ENCODE measurements around the gene MGAM2.

Gene MGAM2

GRCh38 chr7:142158736-142159496 is 47.4 kb downstream of the MGAM2 start:
- ChIA-PET CTCF (interaction anchor here (1.0 to 1.4 kb wide), 2 partner anchors 10 to 18 kb away, joined by 3 to 4 read pairs; no protein-coding TSS in a partner anchor), POLR2A (no interaction called here)
- no peak for TF ChIP-seq CTCF (IDR thresholded peaks at IDR 0.05; ENCODE audit: control extremely low read depth, extremely low read depth, low read depth, missing control alignments)
- no peak for DNase-seq (ENCODE audit: extremely low spot score)

GRCh38 chr7:142161921-142162320 is 50.4 kb downstream of the MGAM2 start:
- CTCF ChIA-PET, result interaction anchor here (1.0 kb wide), 1 partner anchor 9 kb away, joined by 3 read pairs; no protein-coding TSS in a partner anchor
- TF ChIP-seq CTCF (IDR thresholded peaks at IDR 0.05; ENCODE audit: control extremely low read depth, extremely low read depth, low read depth, missing control alignments), result no peak
- POLR2A ChIA-PET, result no interaction called here
- no peak for DNase-seq (ENCODE audit: extremely low spot score)

GRCh38 chr7:142168746-142169145 is 57.2 kb downstream of the MGAM2 start:
- no peak for DNase-seq (ENCODE audit: extremely low spot score)
- TF ChIP-seq CTCF (IDR thresholded peaks at IDR 0.05; ENCODE audit: control extremely low read depth, extremely low read depth, low read depth, missing control alignments), result no peak
- CTCF ChIA-PET, result interaction anchor here (1.0 kb wide), 1 partner anchor 10 kb away, joined by 3 read pairs; no protein-coding TSS in a partner anchor
- POLR2A ChIA-PET, result no interaction called here

GRCh38 chr7:142172932-142173331 is 61.4 kb downstream of the MGAM2 start:
- POLR2A ChIA-PET, result no interaction called here
- DNase-seq (ENCODE audit: extremely low spot score), result no peak

GRCh38 chr7:142174441-142174840 is 62.9 kb downstream of the MGAM2 start:
- DNase-seq (ENCODE audit: extremely low spot score), result no peak
- POLR2A ChIA-PET, result no interaction called here
- CTCF ChIA-PET, result no interaction called here
- no peak for TF ChIP-seq CTCF (IDR thresholded peaks at IDR 0.05; ENCODE audit: control extremely low read depth, extremely low read depth, low read depth, missing control alignments)

More at GRCh38 chr7:142172932-142173331, 61.4 kb downstream of the MGAM2 start:
- TF ChIP-seq CTCF (IDR thresholded peaks at IDR 0.05; ENCODE audit: control extremely low read depth, extremely low read depth, low read depth, missing control alignments), result no peak
- CTCF ChIA-PET, result no interaction called here

- CTCF ChIA-PET, result no interaction called here
- no peak for TF ChIP-seq CTCF (IDR thresholded peaks at IDR 0.05; ENCODE audit: control extremely low read depth, extremely low read depth, low read depth, missing control alignments)
- POLR2A ChIA-PET, result no interaction called here
- DNase-seq (ENCODE audit: extremely low spot score), result no peak
Measured at GRCh38 chr7:142175594-142175993, 64.1 kb downstream of the MGAM2 start.
